NCI-H2227 (cell line): Measurements from ENCODE around the gene ZNF516.

Experiments
- DNase-seq: peaks from one replicate; lab custom pipeline; 2025; ENCODE audit not compliant: unreplicated experiment; lab: John Stamatoyannopoulos, UW

ZNF516 gene

GRCh38 chr18:76426737-76427305 lies 68.2 kb downstream of the ZNF516 start:
- no peak for DNase-seq

DNA sequence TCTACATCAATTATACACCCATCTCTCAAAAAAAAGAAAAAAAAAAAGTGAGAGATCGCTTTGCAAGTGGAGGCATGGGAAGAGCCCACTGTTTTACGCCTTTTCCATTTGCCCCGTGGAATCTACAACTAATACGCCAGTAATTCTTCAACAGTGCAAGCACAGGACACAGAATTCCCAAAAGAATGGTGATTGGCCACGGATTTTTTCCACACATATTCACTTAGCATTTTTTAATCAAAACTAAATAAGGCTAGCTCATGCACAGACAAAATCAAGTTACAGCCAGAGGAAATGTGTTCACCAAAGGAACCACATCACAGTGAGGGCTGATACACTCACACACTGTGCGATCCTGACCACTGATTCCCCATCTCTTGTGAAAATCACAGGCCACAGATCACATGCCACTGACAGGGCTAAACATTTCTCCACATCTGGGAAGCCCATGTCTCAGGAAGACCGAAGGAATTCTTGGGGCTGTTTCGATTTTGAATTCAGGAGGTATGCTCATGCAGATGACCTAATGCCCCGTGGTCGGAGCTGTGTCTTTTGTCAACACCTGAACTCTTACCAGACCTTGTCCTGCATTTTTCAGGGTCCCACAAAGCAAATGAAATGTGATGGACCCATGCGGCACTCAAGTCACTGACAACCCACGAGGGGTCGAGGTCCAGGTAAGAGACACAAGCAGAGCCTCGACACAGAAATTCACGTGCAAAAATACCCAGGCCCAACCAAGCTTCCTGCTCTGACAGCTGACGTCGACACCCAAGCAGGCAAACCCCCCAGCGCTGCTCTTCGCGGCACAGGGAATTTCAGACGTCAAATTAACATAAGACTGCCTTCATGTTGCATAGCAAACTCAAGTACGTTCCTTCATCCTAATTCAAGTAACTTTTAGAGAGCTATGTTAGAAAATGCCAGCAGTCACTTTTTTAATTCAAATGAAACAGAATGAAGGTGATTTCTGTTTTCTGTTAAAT lies 69.6 kb downstream of the ZNF516 start:
- no peak for DNase-seq

DNA sequence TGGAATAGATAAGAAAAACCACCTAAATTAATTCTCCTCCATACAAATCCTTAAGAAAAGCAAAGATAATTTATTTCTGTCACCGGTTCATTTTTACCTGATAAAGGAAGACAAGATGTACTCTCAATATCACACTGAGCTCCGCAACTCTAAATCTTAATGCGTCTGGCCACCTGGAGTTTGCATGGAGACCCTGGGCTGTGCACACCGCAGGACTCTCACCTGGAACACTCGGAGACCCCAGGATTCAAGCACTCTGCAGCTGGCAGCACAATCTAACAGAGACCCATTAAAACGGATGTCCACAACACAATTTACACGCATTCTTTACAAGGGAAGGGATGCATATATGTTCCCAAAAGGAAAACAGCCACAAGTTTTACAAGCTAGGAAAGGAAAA lies 72.2 kb downstream of the ZNF516 start:
- DNase-seq, result no peak

GRCh38 chr18:76422121-76422520 lies 72.9 kb downstream of the ZNF516 start:
- DNase-seq, result no peak

DNA sequence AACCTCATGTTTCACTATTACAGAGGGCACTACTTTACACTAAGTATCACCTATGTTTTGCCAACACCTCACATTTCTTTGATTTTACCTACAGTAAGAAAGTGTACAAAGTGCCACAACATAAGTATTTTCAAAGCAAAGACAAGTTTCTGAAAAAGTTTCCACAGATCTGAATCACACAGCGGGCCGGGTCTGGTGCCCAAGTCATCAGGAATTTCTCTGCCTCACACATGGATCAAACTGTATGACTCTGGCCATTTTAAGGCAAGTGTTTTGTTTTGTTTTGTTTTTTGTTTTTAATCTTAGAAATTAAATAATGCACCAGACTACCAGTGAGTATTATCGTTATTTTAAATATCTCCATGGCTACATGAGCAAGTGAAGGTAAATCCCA lies 73.4 kb downstream of the ZNF516 start:
- DNase-seq, result no peak

GRCh38 chr18:76420898-76421684 lies 74.0 kb downstream of the ZNF516 start:
- no peak for DNase-seq

GRCh38 chr18:76419811-76420210 lies 75.2 kb downstream of the ZNF516 start:
- no peak for DNase-seq

DNA sequence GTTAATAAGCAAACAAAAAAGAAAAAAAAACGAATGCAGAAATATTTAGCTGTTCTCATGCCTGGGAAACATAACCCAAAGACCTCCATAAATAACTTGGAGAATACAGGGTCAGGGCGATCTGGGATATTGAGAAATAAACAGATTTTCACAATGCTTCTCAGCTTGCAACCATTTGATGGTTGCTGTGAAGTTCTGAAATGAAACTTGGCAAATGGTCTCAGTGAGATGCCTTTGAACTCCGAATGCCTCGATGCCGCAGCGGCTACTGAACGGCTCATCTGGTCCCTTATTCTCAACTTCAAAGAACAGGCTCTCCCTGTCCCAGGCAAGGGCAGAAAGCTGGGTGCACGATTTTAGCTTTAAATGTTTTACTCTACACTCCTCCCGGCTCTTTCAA lies 78.1 kb downstream of the ZNF516 start:
- no peak for DNase-seq

GRCh38 chr18:76414936-76415621 lies 80.0 kb downstream of the ZNF516 start:
- DNase-seq, result no peak

GRCh38 chr18:76412818-76413565 lies 82.0 kb downstream of the ZNF516 start:
- no peak for DNase-seq

- DNase-seq, result no peak
Observed at GRCh38 chr18:76412010-76412817, 82.8 kb downstream of the ZNF516 start.

DNA sequence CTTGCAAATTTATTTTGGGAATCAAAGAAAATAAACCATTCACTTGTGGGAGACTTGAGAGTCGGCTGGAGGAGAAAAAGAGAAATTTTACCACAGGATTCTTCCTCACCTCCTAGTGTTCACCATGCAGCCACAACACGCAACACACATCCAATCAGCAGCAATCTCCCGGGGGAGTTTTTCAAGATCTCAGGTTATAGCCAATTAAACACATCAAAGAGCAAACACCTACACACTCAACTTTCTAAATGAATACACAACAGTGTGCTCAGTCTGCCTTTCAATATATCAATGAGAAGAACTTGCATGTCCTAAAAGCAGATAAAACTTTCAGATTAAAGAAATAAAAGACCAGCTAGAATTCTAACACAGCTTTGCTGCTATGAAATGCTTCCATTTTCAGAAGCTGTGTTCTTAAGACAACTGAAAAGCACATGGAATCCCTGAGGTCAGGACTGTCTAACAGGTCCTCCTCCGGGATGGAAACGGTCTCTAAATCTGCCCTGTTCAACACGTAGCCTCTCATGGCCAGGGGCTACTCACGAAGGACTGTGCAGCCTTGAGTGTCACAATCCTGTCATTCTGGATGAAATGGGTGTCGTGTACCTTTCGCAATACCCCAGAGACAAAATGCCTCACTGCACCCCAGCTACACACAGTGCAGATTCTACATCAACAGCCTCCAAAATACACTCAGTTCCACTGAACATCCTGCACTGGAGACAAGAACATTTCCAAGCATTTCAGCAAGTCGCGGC lies 84.2 kb downstream of the ZNF516 start:
- no peak for DNase-seq

DNA sequence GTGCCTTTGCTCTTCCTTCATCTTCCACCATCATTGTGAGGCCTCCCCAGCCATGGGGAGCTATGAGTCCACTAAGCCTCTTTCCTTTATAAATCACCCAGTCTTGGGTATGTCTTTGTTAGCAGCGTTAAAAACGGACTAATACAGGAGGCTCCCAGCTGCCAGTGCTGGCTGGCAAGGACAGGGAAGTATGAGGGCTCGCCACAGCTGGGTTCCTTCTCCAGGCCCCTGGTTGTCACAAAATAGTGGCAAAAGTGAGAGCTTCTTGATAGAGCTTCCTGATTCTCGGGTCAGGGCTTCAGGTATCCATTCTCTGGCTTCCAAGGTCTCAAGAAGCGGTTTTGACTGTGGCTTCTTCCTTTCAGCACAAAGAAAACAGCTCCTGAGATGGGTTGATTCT lies 85.0 kb downstream of the ZNF516 start:
- no peak for DNase-seq

GRCh38 chr18:76408480-76409067 lies 86.5 kb downstream of the ZNF516 start:
- DNase-seq, result no peak

DNA sequence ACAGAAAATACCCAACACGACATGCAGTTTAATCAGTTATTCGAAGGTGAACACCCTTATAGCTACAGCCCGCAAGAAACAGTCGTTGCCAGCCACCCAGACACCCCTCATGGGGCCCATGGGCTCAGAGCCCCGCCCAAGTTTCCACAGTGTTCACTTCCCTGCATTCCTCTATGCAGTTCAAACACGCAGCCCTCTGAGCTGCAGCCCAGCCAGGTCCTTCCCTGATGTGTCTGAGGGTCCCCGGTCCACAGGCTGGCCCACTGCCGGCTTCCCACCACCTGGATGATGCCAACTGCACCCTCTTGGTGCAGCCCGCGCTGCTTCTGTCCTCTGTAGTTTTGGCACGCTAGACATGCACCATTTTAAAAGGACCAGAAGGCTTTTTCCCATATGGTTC lies 87.4 kb downstream of the ZNF516 start:
- DNase-seq, result no peak

- DNase-seq, result no peak
Observed at GRCh38 chr18:76406791-76407190, 88.3 kb downstream of the ZNF516 start.

- no peak for DNase-seq
Observed at GRCh38 chr18:76405681-76406356, 89.2 kb downstream of the ZNF516 start.

- DNase-seq, result no peak
Observed at GRCh38 chr18:76405280-76405679, 89.8 kb downstream of the ZNF516 start.
